HEK293T (cell line): ENCODE results near the gene OR5J2.

Experiments used
- ARNT ChIP-seq: fragments of 450-650 bp; IDR thresholded peaks from 2 replicates; pipeline ENCODE4 v1.6.1; 2017; ENCODE audit warnings: mild to moderate bottlenecking
- BHLHE40 ChIP-seq: fragments of 450-650 bp; IDR thresholded peaks from 2 replicates; pipeline ENCODE4 v1.6.1; 2016; ENCODE audit warnings: mild to moderate bottlenecking, moderate library complexity, borderline replicate concordance
- CTBP1 ChIP-seq: fragments of 450-650 bp; IDR thresholded peaks from 2 replicates; pipeline ENCODE4 v1.6.1; 2016; ENCODE audit warnings: borderline replicate concordance
- ELF4 ChIP-seq: fragments of 450-650 bp; IDR thresholded peaks from 2 replicates; pipeline ENCODE4 v1.6.1; 2017; ENCODE audit warnings: antibody characterized with exemption
- FOXA1 ChIP-seq: fragments of 450-650 bp; IDR thresholded peaks from 2 replicates; pipeline ENCODE4 v1.6.1; 2016; ENCODE audit warnings: mild to moderate bottlenecking
- LEF1 ChIP-seq: fragments of 450-650 bp; IDR thresholded peaks from 2 replicates; pipeline ENCODE4 v1.6.1; 2017; ENCODE audit warnings: mild to moderate bottlenecking, borderline replicate concordance
- SP1 ChIP-seq: fragments of 450-650 bp; IDR thresholded peaks from 2 replicates; pipeline ENCODE4 v1.6.1; 2017
- TARDBP ChIP-seq: fragments of 450-650 bp; IDR thresholded peaks from 2 replicates; pipeline ENCODE4 v1.6.1; 2016
- ZNF384 ChIP-seq: fragments of 450-650 bp; IDR thresholded peaks from 2 replicates; pipeline ENCODE4 v1.6.1; 2016
- TF ChIP-seq, protein P1 (sequence below): fragments of 450-650 bp; IDR thresholded peaks from 2 replicates; pipeline ENCODE4 v1.6.1; 2016

DNA sequence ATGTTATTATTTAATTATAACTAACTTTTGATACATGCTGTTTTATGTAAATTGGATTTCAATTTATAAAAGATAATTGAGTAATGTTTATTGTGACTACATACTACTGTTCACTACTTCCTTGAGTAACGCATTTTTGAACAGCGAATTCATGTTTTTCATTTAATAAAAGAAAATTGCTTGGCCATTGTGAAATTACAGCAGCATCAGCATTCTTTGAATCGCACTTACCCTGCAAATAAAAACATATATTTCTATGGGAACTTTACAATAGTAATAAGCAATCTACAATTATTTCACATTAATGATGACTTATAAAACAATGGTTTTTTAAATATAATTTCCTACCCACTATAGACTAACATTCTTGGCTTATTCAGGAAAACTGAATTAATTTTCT, 20.3 kb downstream of the OR5J2 start:
- TF ChIP-seq ELF4 = no peak
- no peak for TF ChIP-seq BHLHE40
- no peak for TF ChIP-seq CTBP1
- no peak for TF ChIP-seq SP1
- TF ChIP-seq ARNT = no peak
- TF ChIP-seq, protein P1, sequence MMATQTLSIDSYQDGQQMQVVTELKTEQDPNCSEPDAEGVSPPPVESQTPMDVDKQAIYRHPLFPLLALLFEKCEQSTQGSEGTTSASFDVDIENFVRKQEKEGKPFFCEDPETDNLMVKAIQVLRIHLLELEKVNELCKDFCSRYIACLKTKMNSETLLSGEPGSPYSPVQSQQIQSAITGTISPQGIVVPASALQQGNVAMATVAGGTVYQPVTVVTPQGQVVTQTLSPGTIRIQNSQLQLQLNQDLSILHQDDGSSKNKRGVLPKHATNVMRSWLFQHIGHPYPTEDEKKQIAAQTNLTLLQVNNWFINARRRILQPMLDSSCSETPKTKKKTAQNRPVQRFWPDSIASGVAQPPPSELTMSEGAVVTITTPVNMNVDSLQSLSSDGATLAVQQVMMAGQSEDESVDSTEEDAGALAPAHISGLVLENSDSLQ = no peak
- no peak for TF ChIP-seq TARDBP
- TF ChIP-seq LEF1 = no peak
- no peak for TF ChIP-seq FOXA1
- TF ChIP-seq ZNF384 = no peak
